DOHH2 (cell line): ENCODE data around the gene AFDN.

Source experiments
- H3F3A ChIP-seq: fragments of 200-600 bp; sonication (generic), shearing (Covaris generic); 2 replicates; pipeline ENCODE4 v1.6.0; 2016; ENCODE audit warnings: antibody characterized with exemption, mild to moderate bottlenecking; ENCODE audit not compliant: control insufficient read depth, insufficient read depth
- H3K27ac ChIP-seq: fragments of 200-600 bp; sonication (generic); 2 replicates; pipeline ENCODE4 v1.5.1; 2014; ENCODE audit warnings: low read depth, mild to moderate bottlenecking, low read length, moderate library complexity
- H3K27me3 ChIP-seq: fragments of 200-600 bp; sonication (generic); 2 replicates; pipeline ENCODE4 v1.6.1; 2014; ENCODE audit warnings: mild to moderate bottlenecking, low read length, mixed read lengths; ENCODE audit not compliant: control insufficient read depth
- H3K36me3 ChIP-seq: fragments of 200-600 bp; sonication (generic); 2 replicates; pipeline ENCODE4 v1.6.1; 2014; ENCODE audit warnings: mild to moderate bottlenecking, low read length, moderate library complexity, mixed read lengths; ENCODE audit not compliant: control insufficient read depth
- H3K4me1 ChIP-seq: fragments of 200-600 bp; sonication (generic); 2 replicates; pipeline ENCODE4 v1.6.1; 2014; ENCODE audit warnings: mild to moderate bottlenecking, low read length, mixed read lengths; ENCODE audit not compliant: control insufficient read depth
- H3K4me2 ChIP-seq: fragments of 200-600 bp; sonication (generic); 2 replicates; pipeline ENCODE4 v1.6.0; 2014; ENCODE audit warnings: mild to moderate bottlenecking, low read length, moderate library complexity
- H3K4me3 ChIP-seq: fragments of 200-600 bp; sonication (generic); 2 replicates; pipeline ENCODE4 v1.5.1; 2014; ENCODE audit warnings: mild to moderate bottlenecking, low read length, mixed read lengths
- H3K79me2 ChIP-seq: fragments of 200-600 bp; sonication (generic); 2 replicates; pipeline ENCODE4 v1.6.1; 2014; ENCODE audit warnings: mild to moderate bottlenecking, low read length, mixed read lengths; ENCODE audit not compliant: control insufficient read depth
- H3K9me2 ChIP-seq: fragments of 200-600 bp; sonication (generic); replicated peaks from 2 replicates; pipeline ENCODE4 v1.6.1; 2014; ENCODE audit warnings: mild to moderate bottlenecking, low read length, mixed read lengths; ENCODE audit not compliant: control insufficient read depth
- H3K9me3 ChIP-seq: fragments of 200-600 bp; sonication (generic); 2 replicates; pipeline ENCODE4 v1.6.1; 2014; ENCODE audit warnings: antibody characterized with exemption, low read length, mixed read lengths; ENCODE audit not compliant: control insufficient read depth, insufficient read depth
- H4K20me1 ChIP-seq: fragments of 200-600 bp; sonication (generic); 2 replicates; pipeline ENCODE4 v1.6.0; 2014; ENCODE audit warnings: low read depth, mild to moderate bottlenecking, antibody characterized with exemption, low read length, moderate library complexity; ENCODE audit not compliant: control insufficient read depth, insufficient read depth
- CTCF ChIP-seq: fragments of 200-600 bp; sonication (generic); IDR thresholded peaks from one replicate; pipeline ENCODE4 v1.5.1; 2014; ENCODE audit warnings: antibody characterized with exemption, mild to moderate bottlenecking, low read depth, low read length; ENCODE audit not compliant: poor library complexity, severe bottlenecking
- EZH2phosphoT487 ChIP-seq: fragments of 200-600 bp; sonication (generic); IDR thresholded peaks from 2 replicates; pipeline ENCODE4 v1.6.1; 2017; ENCODE audit warnings: borderline replicate concordance, mild to moderate bottlenecking, antibody characterized with exemption, low read length, moderate library complexity, mixed read lengths

Gene AFDN

GRCh38 chr6:167976708-167977107 is 150.0 kb downstream of the AFDN start:
- Histone ChIP-seq H3F3A (no peaks in the 10 kb centered on the region), H3K4me3 (no peak overlapping the region), H4K20me1 (no peaks in the 10 kb centered on the region), H3K27ac (no peak overlapping the region), H3K4me1 (no peaks in the 10 kb centered on the region), H3K36me3 (no peaks in the 10 kb centered on the region), H3K79me2 (no peaks in the 10 kb centered on the region), H3K9me3 (peaks cover 3% of the 10 kb centered on the region), H3K4me2 (no peak overlapping the region), H3K27me3 (no peaks in the 10 kb centered on the region), H3K9me2 (no peaks in the 10 kb centered on the region)
- no peak for TF ChIP-seq CTCF
- no peak for TF ChIP-seq EZH2phosphoT487

GRCh38 chr6:167977717-167978467 is 151.2 kb downstream of the AFDN start:
- Histone ChIP-seq H3K4me2 (no peak overlapping the region), H3K79me2 (no peaks in the 10 kb centered on the region), H3K9me2 (no peaks in the 10 kb centered on the region), H3K36me3 (no peaks in the 10 kb centered on the region), H3F3A (no peaks in the 10 kb centered on the region), H3K9me3 (peaks cover 3% of the 10 kb centered on the region), H3K4me3 (no peak overlapping the region), H3K27ac (no peak overlapping the region), H4K20me1 (no peaks in the 10 kb centered on the region), H3K27me3 (no peaks in the 10 kb centered on the region), H3K4me1 (no peaks in the 10 kb centered on the region)
- no peak for TF ChIP-seq EZH2phosphoT487
- TF ChIP-seq CTCF: no peak

GRCh38 chr6:167978607-167979006 is 151.9 kb downstream of the AFDN start:
- Histone ChIP-seq H3K9me3 (peaks cover 3% of the 10 kb centered on the region), H3F3A (no peaks in the 10 kb centered on the region), H3K4me2 (no peak overlapping the region), H4K20me1 (no peaks in the 10 kb centered on the region), H3K4me1 (no peaks in the 10 kb centered on the region), H3K9me2 (no peaks in the 10 kb centered on the region), H3K27me3 (no peaks in the 10 kb centered on the region), H3K79me2 (no peaks in the 10 kb centered on the region), H3K36me3 (no peaks in the 10 kb centered on the region), H3K27ac (no peak overlapping the region), H3K4me3 (no peak overlapping the region)
- no peak for TF ChIP-seq CTCF
